GM18498 (cell line): ENCODE data around the gene ERFE.
"Not testable (repeated sequence)": the region's sequence is repeated elsewhere in the genome, so short reads cannot be mapped to it uniquely, and the experiment has no call there.

ENCODE experiments used
- ATAC-seq: cut with Tn5 transposase; IDR thresholded peaks from one replicate; pipeline ENCODE4 v1.9.1; 2021; ENCODE audit warnings: mild to moderate bottlenecking, moderate library complexity; ENCODE audit not compliant: unreplicated experiment

ERFE gene, protein sequence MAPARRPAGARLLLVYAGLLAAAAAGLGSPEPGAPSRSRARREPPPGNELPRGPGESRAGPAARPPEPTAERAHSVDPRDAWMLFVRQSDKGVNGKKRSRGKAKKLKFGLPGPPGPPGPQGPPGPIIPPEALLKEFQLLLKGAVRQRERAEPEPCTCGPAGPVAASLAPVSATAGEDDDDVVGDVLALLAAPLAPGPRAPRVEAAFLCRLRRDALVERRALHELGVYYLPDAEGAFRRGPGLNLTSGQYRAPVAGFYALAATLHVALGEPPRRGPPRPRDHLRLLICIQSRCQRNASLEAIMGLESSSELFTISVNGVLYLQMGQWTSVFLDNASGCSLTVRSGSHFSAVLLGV

DNA sequence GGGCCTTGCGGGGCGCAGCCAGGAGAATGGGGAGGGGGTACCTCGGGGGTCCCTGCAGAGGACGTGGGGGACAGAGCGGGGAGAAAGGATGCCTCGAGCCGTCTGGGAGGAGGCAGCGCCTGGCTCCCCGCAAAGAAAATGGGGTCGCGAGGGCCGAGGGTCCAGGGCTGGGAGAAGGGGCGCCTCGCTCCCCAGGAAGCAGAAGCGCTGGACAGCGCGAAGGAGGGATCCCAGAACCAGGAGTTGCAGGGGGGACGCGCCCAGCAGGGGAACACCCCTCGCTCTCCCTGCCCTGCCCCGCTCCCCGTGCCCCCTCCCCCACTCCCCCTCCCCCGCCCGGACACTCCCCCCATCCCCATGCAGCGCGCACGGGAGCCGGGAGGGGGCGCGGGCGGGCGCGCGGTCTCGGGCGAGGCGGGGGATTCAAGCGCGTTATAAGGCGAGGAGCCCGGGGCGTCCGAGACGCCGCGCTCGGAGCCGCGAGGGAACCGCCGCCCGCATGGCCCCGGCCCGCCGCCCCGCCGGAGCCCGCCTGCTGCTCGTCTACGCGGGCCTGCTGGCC is at the start of gene ERFE:
Gene ERFE (plus strand): TSS at position 462 of the 562 bp plus-strand sequence. CDS start 38 bp downstream, at position 500.
- ATAC-seq: no peak

DNA sequence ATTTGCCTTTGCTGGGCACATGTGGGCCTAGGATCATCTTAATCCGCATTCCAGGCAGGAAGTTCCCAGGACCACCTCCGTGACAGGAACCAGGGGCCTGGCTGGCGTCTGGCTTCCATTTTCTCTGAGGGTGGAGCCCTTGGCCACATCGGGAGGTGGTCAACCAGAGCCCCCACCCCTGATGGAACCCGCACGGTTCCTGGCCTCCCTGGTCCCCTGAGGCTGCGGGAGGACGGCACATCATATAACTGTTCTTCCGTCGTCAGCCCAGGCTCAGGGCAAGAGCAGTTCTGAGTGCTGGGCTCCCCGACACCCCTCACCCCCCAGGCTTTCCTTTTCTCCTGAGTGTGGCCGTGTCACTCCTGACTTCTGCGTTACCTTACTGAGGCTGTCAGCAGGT is 45.2 kb upstream of the ERFE start:
- ATAC-seq: no peak

DNA sequence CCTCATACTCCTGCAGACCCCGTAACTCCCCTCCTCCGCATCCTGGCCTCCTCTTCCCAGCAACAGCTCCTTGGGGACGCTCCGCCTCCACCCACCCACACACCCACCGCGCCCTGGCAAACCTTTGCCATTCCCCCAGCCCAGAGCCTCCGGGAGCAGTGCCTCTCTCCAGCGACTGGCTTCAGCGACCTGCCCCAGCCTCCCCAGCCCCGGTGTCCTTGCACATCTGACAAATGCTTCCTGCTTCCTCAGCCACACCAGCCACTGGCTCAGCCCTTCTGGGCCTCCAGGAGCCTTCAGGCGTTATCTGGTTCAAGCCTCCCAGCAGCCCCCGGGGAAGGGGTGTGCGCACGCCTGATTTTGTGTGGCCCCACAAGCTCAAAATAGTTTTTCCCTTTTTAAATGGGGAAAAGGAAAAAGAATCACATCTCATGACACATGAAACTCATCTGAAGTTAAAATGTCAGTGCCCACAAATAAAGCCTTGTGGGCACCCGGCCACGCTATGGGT is 44.4 kb upstream of the ERFE start:
- no peak for ATAC-seq

DNA sequence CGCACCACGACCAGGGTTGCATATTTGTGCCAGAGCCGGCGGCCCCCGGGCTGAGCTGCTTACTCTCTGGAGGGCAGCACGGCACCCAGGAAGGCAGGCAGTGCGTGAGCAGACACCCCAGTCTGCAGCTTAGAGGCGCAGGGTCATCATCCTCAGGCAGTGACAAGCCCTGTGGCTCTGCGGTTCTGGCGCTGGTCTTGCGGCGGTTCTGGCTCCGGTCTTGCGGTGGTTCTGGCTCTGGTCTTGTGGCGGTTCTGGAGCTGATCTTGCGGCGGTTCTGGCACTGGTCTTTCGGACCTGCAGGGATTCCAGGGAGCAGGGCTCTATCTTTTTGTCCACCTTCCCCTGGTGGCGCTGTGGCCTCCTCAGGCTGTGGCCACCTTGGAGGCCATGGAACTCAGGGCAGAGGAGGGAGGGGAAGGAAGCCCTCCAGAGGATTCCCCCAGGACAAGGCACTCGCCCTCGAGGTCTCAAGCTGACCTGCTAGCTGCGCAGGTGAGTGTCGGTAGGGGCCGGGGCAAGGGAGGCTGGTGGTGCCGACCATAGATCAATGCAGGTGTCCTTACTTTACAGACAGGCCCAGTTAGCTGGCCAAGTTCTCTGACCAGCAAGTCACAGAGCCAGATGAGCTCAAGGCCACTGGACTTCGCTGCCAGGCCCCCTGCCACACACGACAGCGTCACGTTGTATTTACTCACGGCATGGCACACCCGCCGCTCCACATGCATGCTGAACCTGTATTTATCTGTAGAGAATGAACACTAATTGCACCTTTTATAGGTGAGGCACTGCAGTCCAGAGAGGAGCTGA is 43.7 kb upstream of the ERFE start:
- no peak for ATAC-seq

DNA sequence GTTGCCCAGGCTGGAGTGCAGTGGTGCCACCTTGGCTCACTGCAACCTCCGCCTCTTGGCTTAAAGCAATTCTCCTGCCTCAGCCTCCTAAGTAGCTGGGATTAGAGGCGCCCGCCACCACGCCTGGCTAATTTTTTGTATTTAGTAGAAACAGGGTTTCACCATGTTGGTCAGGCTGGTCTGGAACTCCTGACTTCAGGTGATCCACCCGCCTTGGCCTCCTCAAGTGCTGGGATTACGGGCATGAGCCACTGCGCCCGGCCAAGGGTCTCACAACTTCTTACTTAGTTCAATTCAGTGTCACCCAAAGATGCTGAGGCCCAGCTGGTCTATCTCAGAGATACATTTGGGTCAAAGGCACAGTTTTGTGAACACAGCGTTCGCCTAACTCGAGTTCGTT is 43.1 kb upstream of the ERFE start:
- ATAC-seq: not testable (repeated sequence)

DNA sequence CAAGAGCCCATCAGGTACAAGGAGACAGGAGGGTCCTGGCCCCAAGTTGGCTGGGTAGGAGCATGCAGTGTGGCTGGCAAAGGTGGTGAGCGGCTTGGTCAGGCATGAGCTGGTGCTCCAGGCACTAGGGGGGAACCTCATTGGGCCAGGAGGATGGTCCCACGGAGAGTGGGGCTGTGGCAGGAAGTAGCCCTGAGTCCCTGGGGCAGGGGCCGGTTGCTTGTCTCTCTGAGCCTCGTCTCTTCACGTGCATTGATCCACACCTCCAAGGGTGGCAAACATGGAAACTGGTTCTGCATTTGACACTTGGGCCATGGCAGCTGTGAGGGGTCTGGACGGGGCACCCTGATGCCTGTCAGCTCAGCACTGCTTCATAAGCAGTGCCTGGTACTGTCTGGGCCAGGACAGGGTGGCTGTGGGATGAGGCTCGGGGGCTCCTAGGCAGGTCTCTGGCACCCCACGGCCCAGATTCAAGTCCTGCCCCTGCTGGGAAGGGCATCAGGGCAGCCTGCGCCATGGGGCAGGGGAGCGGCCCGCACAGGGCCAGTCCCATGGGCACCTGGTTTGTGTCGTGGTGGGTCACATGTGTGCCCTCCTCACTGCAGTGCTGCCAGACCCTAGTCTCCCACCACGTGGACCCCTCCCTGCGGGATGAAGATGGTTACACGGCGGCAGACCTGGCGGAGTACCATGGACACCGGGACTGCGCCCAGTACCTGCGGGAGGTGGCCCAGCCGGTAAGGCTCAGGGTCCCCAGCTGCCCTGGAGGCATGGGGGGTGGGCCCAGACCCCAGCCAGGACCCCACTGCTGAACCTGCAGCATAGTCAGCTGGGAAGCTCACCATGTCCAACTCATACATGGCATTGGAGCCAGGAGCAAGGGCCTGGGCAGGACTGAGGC is 42.2 kb upstream of the ERFE start:
- ATAC-seq: no peak

DNA sequence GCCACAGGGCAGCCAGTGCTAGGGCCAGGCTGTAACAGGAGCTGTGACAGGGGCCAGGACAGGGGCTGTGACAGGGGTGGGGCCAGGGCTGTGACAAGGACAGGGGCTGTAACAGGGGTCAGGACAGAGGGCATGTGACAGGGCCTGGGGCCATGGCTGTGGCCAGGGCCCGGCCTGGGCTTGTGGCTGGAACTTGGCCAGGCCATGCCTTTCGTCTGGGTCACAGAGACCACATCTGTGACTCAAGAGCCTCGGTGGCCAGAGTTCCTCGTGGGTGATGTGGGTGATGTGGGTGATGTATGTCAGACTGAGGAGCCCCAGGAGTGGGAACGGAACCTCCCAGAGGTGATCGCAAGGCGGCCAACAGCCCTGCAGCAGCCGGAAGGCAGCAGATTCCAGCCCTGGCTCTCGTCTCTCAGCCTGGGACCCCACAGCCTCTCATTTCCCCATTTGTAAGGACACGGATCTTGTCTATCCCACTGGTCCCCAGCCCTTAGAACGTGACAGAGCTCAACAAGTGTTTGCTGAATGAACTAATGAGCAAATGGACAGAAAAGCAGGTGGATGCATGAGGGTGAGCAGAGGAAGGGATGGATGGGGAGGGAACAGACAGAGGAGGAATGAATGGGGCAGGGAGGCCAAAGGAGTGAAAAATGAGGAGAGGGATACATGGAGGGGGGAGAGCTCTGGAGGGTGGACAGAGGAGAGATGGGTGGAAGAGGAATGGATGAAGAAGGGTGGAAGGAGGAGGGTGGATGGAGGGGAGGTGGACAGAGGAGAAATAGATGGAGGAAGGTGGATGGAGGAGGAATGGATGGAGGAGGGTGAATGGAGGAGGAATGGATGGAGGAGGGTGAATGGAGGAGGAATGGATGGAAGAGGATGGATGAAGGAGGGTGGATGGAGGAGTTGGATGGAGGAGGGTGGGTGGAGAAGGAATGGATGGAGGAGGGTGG is 41.3 kb upstream of the ERFE start:
- no peak for ATAC-seq

DNA sequence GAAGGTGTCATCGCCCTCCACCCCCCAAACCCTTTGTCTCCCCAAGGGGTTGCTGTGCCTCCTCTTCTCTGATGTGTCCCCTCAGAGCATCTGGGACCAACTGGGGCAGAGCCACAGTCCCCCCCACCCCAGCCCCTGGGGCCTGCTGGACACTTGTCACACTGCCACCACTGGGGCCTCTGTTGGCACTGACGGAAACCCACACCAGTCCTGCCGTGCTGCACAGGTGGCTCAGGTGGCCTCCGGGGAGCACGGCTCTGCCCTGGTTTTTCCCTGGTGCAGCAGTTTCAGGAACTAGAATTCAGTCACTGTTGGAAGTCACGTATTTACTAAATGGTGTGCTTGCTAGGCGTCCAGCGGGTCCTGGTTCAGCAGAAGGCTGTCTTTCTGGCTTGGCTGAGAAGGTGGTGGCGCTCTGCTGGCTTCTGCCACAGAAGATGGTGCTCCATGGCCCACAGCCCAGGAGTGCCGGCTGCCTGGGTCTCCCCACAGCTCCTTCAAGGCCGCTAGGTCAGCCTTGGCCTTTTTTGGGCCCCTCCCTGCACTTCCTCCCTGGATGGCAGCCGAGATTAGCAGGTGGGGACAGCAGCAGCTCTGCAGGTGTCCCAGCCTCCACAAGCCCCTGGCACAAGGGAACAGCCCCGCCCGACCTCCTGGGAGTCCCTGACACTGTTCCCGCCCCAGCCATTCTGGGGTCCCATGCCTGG is 38.9 kb upstream of the ERFE start:
- ATAC-seq: no peak

DNA sequence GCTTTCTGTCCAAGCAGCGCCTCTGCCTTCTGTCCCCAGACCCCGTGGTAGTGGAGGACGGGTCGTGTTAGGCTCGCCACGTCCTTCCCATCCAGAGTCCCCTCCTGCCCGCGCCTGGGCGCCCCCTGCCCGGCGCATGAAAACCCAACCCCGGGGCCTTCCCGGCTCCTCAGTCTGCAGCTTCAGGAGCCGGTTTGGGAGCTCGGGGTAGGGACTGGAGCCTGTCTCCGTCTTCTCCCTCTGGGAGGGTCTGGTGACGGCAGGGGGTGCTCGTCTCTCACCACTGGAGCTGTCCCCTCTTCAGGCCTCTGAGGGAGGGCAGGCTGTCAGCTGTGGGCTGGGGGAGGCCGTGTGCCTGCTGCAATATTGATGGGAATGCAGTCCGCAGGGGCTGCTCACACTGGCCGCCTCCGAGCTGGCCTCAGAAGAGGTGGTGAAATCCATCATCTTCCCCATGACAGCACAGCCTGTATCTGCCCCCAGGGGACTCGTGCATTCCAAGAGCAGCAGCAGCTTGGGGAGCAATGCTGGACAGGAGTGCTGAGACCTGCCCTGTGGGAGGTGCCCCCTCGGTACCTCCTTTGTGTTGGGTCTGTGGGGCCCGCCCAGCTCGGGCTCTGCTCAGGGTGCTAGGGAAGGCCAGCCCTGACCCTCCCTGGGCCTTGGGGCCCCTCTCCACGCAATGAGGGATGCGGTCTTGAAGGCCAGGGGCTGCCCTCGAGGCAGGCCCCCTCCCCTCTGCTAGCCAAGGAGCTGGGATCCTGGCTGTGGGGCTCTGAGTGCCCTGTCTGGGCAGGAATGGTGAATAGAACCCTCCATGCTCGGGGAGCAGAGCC is 38.1 kb upstream of the ERFE start:
- no peak for ATAC-seq

DNA sequence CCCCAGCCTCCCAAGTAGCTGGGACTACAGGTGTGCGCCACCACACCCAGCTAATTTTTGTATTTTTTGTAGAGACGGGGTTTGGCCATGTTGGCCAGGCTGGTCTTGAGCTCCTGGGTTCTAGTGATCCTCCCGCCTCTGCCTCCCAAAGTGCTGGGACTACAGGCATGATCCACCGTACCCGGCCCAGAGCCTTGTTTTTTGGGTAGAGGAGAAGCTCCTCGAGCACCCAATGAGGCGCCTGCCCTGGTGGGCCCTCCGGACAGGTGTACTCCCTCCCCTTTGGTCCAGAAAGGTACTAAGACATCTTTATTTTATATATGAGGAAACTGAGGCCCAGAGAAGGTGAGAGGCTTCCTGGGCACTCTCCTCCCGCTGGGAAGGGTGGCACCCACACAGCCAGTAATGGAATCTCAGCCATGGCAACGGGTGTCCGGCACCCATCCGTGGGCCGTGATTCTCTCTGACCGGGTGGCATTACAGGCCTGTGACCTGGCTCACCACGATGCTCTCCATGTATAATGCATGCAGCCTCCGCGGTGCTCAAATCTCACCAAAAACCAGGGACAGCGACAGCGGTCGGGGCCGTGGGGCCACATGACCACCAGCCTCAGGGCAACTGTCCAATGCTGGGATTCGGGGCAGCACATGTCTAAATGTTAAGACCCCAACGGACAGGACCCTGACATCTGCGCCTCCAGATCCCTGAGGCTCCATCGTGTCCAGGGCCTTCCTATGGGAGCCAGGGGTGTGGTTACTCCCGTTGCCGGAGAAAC is 37.1 kb upstream of the ERFE start:
- ATAC-seq: no peak

DNA sequence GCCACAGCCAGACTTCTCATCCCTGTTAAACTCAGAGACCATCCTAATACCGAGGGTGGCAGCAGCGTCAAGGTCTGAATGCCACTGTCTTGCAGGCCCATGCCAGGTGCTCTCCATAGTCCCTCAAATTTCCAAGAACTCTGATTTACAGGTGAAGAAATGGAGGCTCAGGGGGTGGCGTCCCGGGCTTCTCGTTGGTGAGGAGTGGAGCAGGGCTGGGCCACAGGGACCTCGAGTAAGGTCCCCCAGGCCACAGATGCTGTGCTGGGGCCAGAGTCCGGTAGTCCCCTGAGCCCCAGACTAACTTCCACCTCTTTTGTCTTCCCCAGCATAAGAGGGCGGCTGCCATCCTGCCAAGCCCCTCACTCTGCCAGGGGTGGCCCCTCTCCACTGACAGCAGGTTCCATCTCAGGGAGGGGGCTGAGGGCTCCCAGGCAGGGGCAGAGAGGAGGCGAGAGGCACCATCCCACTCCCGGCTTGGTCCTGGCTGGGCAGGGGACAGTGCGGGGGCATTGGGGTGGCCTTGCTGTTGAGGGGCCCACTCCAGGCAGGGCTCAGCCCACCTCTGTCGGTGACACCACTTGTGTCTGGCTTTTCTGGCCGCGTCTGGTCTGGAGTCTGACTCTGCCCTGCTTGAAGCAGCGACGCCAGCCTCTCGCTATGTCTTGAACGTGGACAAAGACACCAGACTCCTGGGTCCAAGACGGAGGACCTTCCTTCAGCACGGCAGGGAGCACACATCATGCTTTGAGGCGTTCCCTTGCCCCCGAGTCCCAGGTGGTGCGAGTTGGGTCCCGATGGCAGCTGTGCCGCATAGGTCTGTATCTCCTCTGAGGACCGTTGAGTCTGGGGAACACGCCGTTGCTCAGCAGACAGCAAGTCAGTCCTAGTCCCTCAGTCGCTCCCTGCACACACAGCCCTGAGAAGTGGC is 36.2 kb upstream of the ERFE start:
- no peak for ATAC-seq

DNA sequence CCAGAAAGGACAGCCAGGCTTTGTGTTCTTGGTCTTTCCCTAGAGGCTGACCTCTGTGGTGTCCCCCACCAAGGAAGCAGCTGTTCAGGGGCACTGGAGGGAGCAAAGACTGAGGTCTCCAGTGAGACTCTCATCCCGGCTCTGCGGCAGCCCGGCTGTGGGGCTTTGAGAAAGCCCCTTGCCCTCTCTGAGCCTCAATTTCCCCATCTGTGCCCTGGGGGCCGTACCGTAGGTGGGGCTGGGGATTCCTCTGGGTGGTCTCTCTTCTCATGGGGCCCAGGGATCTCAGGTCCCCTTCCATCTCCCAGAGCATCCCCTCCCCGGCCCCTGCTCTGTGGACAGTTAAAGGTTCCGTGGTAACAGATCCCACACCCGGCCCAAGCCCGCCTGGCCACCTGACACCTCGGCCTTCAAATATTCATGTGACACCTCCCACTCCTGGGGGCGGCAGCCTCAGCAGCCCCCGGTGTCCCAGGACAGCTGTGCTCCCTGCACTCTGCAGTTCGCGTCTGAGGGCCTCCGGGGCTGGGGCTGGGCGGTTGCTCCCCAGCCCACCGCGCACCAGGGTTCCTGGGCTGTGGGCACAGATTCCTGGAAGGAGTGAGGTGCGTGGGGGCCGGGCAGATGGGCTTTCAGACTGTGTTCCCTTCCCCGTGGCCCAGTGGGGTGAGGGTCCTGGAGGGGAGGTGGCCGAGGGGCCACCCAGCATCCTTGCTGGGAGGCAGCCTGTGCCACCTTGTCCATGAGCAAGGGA is 35.4 kb upstream of the ERFE start:
- ATAC-seq: no peak

DNA sequence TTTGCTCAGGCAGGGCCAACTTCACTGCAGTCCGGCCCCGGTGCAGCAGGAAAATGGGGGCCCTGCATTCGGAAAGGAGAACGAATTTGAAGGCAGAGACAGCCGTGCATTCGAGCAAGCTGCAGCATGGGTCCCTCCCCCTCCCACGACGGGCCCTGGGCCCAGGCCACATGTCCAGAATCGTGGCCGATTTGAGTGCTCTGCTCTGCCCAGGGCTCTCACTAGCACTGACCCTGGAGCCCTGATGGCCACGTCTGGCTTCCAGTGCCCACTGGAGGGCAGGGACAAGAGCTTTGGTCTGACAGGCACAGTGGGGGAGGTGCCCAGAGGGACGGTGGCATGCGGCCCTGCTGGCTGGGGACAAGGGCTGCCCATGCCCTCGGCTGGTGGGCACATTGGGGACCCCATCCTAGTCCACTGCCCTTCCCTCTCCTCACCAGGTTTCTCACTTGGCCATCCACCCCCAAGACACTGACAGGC is 34.7 kb upstream of the ERFE start:
- no peak for ATAC-seq

DNA sequence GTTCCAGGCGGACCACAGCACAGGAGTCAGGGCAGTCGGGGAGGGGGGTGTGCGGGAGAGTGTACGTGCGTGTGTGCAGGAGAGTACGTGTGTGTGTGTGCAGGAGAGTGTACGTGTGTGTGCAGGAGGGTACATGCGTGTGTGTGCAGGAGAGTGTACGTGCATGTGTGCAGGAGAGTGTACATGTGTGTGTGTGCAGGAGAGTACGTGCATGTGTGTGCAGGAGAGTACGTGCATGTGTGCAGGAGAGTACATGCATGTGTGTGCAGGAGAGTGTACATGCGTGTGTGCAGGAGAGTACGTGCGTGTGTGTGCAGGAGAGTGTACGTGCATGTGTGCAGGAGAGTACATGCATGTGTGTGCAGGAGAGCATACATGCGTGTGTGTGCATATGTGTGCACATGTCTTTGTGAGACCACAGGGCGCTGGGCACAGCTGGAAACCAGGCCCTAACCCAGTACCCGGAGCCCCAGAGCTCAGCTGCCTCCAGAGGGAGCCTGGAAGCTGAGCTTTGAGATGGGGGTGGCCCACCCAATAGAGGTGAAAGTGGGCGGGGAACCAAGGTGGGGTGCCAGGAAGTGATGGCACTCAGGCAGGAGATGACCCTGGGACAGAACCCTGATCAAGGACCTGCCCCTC is 34.2 kb upstream of the ERFE start:
- ATAC-seq: no peak
